AG08395 (cell line): ENCODE results near the gene PSAP.
"Not testable (repeated sequence)": the region's sequence is repeated elsewhere in the genome, so short reads cannot be mapped to it uniquely, and the experiment has no call there.

Source experiments
- DNase-seq: peaks from one replicate; pipeline ENCODE4 v3.0.0; 2012; ENCODE audit warnings: mixed read lengths, low spot score

The PSAP gene

GRCh38 chr10:71873582-71874211, 22.6 kb upstream of the PSAP start:
- DNase-seq, result no peak

GRCh38 chr10:71869601-71870000, 18.6 kb upstream of the PSAP start:
- not testable (repeated sequence) for DNase-seq

GRCh38 chr10:71868192-71868697, 17.2 kb upstream of the PSAP start:
- DNase-seq, result peak; percentile 76

GRCh38 chr10:71865561-71866041, 14.6 kb upstream of the PSAP start:
- DNase-seq, result no peak

- DNase-seq, result no peak
These were observed 13.9 kb upstream of the PSAP start for GRCh38 chr10:71864911-71865361.

DNA sequence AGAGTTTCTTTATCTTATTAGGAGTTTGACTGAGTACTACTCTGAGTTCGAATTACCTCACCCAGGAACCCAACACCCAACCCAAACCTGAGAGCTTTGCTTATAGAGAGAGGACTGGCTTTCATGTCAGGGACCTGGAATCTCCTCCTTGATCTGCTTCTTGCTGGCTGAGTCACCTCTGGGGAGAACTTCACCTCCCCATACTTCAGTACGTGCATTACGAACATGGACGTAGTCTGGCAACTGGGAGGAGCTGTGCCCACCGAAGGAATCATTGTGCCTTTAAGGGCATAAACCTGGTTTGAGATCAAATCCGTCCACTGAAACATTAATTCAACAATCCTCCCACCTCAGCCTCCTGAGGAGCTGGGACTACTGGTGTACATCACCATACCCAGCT, 12.2 kb upstream of the PSAP start:
- no peak for DNase-seq

- peak; percentile 97 for DNase-seq
These were observed 9.4 kb upstream of the PSAP start for GRCh38 chr10:71860243-71861029.

- no peak for DNase-seq
These were observed 7.2 kb upstream of the PSAP start for GRCh38 chr10:71857934-71858890.

- DNase-seq, result no peak
These were observed 5.6 kb upstream of the PSAP start for GRCh38 chr10:71856619-71857018.

DNA sequence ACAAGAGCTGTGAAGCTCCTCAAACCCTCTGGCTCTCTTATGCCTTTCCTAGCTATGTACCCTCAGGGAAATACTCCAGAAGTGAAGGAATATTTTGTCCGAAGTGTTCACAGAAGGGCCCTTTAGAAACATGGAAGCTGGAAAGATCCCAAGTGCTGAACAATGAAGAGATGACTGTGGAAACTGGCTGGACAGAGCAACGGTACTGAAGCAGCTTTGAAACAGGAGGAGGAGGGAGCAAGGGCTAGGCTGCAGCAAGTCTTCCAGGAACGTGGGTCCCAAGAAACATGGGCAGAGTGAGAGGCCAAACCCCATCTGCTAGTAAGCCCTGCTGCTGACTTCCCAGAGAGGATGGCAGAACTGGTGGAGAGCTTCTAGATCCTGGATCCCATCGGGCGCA, 3.0 kb upstream of the PSAP start:
- DNase-seq, result peak; percentile 20

DNA sequence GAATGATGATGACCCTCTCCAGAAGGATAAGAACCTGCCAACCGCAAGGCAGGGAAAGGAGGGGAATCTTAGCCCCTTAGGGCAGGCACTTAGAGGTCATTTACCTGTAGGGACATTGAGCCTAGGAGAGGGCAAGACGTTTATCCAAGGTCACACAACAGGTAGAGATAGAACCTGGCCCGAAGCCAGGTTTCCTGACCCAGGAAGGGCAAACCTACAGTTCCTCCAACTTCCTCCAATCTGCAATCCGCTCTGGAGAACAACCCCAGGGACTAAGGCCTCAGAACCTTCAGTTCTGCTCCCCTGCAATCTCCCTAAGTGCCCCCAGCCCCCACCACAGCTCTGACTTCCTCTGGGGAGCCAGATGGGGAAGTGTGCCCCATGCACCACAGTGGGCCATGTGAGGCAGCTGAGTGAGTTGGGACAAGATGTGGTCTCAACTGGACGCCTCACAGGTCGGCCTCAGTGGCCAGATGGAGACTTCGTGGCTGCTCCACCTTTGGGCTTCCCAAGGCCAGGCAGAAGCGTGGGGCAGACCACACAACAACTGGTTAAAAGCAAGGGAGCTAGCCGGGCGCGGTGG, 1.4 kb upstream of the PSAP start:
- no peak for DNase-seq

DNA sequence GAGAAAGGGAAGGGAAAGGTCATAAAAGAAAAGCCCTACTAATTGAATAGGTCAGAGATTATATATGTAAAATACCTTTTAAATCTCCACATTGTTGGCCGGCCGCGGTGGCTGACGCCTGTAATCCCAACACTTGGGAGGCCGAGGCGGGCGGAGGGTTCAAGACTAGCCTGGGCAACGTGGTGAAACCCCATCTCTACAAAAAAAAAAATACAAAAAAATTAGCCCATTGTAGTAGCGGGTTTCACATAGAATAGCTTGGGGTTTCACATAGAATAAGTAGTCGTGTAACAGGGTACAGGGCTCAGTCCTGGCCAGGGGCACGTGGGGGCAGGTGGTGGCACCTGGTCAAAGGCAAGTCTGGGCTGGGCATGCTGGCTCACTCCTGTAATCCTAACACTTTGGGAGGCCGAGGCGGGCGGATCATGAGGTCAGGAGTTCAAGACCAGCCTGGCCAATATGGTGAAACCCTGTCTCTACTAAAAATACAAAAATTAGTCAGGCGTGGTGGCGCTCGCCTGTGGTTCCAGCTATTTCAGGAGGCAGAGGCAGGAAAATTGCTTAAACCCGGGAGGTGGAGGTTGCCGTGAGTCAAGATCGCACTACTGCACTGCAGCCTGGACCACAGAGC, 529 bp upstream of the PSAP start:
- not testable (repeated sequence) for DNase-seq

GRCh38 chr10:71850021-71850742, 869 bp downstream of the PSAP start:
- DNase-seq, result no peak

- DNase-seq, result no peak
These were observed 1.6 kb downstream of the PSAP start for GRCh38 chr10:71849461-71849908.

DNA sequence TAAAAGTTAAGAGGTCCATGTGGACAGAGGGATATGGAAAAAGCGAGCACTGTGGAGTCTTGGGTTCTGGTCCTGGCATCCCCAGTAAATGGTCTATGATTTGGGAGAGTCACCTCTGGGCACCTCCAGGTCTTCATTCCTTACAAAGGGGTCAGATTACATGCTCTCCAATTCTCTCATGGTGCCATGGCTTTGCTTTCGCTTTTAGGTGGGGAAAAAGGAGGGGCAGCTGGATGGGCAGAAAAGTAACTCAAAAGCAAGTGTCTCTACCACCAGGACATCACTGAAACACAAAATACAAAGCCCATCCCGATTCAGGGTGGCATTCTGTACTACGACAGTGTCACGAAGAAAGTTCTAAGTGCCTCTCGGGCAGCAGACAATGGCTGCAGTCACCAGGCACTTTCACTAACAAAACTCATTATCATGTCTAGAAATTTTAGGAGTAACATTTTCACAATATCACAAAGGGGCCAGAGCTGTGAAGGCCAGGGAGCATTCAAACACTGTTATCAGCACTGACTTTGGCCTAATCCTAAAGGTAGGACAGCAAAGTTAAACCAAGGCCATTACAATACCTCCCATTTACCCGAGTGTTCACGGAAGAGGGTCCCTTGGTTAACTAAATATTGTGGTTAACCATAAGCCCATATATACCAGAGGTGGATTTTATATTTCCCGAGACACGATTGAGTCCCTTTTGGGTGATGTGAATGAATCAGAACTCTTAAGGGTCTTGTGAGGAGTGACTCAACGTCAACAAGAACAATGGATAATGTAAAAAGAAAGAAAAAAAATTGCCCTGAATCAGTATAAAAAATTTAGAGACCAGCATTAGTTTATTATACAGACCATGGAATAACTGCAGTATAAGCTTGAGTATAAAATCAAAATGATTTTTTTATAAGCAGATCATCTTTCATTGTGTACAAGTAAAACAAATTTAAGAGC, 2.5 kb downstream of the PSAP start:
- DNase-seq, result no peak

- no peak for DNase-seq
These were observed 3.6 kb downstream of the PSAP start for GRCh38 chr10:71847418-71847817.

GRCh38 chr10:71846816-71847215, 4.2 kb downstream of the PSAP start:
- DNase-seq, result no peak

GRCh38 chr10:71845410-71846405, 5.3 kb downstream of the PSAP start:
- no peak for DNase-seq
